ENCODE measurements around the gene FKBP1A. TPM values are rescaled to one million over a fixed set of nuclear protein-coding genes. Genes with fewer than 3 reads are reported as not detected.
A peak's percentile ranks its signal among the peaks of the same experiment; 100 is the strongest.

FKBP1A gene
- total and polyA plus RNA-seq, 9 of the 15 experiments (the other 6 are each of a cell fraction or from before 2014, with no cell fraction given) = 48.8 to 502 (median 89.6) TPM

DNA sequence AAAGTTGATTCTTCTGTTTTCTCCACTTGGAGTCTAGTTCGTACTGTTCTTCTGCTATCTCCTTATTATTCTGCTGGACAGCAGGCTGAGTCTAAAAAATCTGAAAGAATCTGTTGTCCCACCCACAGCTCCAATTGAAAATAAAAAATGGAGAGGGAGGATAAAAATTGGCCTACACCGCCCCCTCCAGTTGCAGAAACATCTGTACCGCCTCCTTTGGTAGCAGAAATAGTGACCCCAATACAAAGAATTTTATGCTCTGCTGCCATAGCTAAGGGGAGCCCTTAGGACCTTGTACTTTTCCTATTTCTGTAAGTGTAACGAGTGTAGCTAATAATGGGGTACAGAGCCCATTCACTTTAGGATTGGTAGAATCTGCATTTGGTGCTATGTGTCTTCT, 4.9 kb upstream of the FKBP1A start:
- Histone ChIP-seq H3K27ac (ENCODE audit: extremely low read depth, low read depth, low read length) (no peak overlapping the region), H3K9me1 (ENCODE audit: control insufficient read depth, insufficient read depth, low read length) (no peaks in the 10 kb centered on the region), H3K36me3 (ENCODE audit: control insufficient read depth, insufficient read depth, low read length) (no peaks in the 10 kb centered on the region), H4K20me1 (replicated peaks; ENCODE audit: control insufficient read depth, insufficient read depth, low read length) (no peaks in the 10 kb centered on the region), H3K27me3 (ENCODE audit: control insufficient read depth in 2 of 2, insufficient read depth in 2 of 2, low read length in 2 of 2) (peaks cover 0 to 6% of the 10 kb centered on the region in 2 experiments; a peak in 4 of 5 replicates), H3K9ac (ENCODE audit: insufficient read depth in 1 of 2, low read depth in 2 of 2, low read length in 2 of 2) (no peak overlapping the region), H3K9me3 (replicated peaks; ENCODE audit: control insufficient read depth, insufficient read depth, low read depth, low read length) (no peaks in the 10 kb centered on the region; the same call in 1 of the 2 replicates), H3K4me2 (ENCODE audit: insufficient read depth, low read length) (no peak overlapping the region), H2AFZ (ENCODE audit: low read depth, low read length) (no peak overlapping the region), H3K4me1 (replicated peaks in 1 of 2; ENCODE audit: control insufficient read depth in 2 of 2, insufficient read depth in 2 of 2, low read length in 2 of 2) (peaks cover 0 to under 1% of the 10 kb centered on the region in 2 experiments; a peak in 2 of 5 replicates), H3K79me2 (ENCODE audit: control insufficient read depth, insufficient read depth, low read length) (peaks cover 6% of the 10 kb centered on the region; the same call in 2 of the 3 replicates), H3K4me3 (no peak overlapping the region)
- no peak for ATAC-seq
- FAIRE-seq = no peak
- in situ Hi-C loops (cut with MboI) = no loop called here
- intact Hi-C loops (cut with micrococcal nuclease) = loop anchor here (1.0 to 10.0 kb wide), 3 partner anchors 40 to 183 kb away; no protein-coding TSS in a partner anchor
- BruUV-seq (replicated peaks) = no TSS peak
- POLR2A ChIA-PET = no interaction called here
- CTCF ChIA-PET (ENCODE audit: low intra/inter-chr PET ratio) = interaction anchor here (0.6 to 1.4 kb wide), 3 partner anchors 39 to 85 kb away, joined by 4 to 6 read pairs (median 5); no protein-coding TSS in a partner anchor
- 0% methylated on average over 4 of the region's 4 CpGs for WGBS (ENCODE audit: insufficient coverage, low coverage, missing lambda C conversion rate)
- peak in 1 of 4 experiments; percentile 24 for DNase-seq (ENCODE audit: extremely low read depth in 1 of 4, low spot score in 3 of 4)
- no peak for TF ChIP-seq SIN3B (IDR thresholded peaks at IDR 0.05; ENCODE audit: low read depth)
- no peak for TF ChIP-seq CHCHD3 (CRISPR knock-in tag; IDR thresholded peaks at IDR 0.05)
- no peak for TF ChIP-seq IFI16 (CRISPR knock-in tag; IDR thresholded peaks at IDR 0.05)
- TF ChIP-seq ERF (CRISPR knock-in tag; IDR thresholded peaks at IDR 0.05) = no peak
- no peak for TF ChIP-seq PCBP2 (IDR thresholded peaks at IDR 0.05; ENCODE audit: low read depth, low read length, poor library complexity, severe bottlenecking)
- no peak for TF ChIP-seq KHSRP (IDR thresholded peaks at IDR 0.05)
- TF ChIP-seq, protein P1, sequence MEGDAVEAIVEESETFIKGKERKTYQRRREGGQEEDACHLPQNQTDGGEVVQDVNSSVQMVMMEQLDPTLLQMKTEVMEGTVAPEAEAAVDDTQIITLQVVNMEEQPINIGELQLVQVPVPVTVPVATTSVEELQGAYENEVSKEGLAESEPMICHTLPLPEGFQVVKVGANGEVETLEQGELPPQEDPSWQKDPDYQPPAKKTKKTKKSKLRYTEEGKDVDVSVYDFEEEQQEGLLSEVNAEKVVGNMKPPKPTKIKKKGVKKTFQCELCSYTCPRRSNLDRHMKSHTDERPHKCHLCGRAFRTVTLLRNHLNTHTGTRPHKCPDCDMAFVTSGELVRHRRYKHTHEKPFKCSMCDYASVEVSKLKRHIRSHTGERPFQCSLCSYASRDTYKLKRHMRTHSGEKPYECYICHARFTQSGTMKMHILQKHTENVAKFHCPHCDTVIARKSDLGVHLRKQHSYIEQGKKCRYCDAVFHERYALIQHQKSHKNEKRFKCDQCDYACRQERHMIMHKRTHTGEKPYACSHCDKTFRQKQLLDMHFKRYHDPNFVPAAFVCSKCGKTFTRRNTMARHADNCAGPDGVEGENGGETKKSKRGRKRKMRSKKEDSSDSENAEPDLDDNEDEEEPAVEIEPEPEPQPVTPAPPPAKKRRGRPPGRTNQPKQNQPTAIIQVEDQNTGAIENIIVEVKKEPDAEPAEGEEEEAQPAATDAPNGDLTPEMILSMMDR (IDR thresholded peaks at IDR 0.05 in 2 of 3, conservative IDR thresholded peaks at IDR 0.05 in 1 of 3; ENCODE audit: insufficient read depth in 2 of 3, low read depth in 1 of 3, low read length in 3 of 3) = peak in 2 of 3 experiments; percentile 59 to 61; a peak in 4 of 6 replicates
- TF ChIP-seq, protein P2, sequence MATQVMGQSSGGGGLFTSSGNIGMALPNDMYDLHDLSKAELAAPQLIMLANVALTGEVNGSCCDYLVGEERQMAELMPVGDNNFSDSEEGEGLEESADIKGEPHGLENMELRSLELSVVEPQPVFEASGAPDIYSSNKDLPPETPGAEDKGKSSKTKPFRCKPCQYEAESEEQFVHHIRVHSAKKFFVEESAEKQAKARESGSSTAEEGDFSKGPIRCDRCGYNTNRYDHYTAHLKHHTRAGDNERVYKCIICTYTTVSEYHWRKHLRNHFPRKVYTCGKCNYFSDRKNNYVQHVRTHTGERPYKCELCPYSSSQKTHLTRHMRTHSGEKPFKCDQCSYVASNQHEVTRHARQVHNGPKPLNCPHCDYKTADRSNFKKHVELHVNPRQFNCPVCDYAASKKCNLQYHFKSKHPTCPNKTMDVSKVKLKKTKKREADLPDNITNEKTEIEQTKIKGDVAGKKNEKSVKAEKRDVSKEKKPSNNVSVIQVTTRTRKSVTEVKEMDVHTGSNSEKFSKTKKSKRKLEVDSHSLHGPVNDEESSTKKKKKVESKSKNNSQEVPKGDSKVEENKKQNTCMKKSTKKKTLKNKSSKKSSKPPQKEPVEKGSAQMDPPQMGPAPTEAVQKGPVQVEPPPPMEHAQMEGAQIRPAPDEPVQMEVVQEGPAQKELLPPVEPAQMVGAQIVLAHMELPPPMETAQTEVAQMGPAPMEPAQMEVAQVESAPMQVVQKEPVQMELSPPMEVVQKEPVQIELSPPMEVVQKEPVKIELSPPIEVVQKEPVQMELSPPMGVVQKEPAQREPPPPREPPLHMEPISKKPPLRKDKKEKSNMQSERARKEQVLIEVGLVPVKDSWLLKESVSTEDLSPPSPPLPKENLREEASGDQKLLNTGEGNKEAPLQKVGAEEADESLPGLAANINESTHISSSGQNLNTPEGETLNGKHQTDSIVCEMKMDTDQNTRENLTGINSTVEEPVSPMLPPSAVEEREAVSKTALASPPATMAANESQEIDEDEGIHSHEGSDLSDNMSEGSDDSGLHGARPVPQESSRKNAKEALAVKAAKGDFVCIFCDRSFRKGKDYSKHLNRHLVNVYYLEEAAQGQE (IDR thresholded peaks at IDR 0.05; ENCODE audit: borderline replicate concordance) = peak; percentile 29; the same call in 1 of the 2 replicates
- TF ChIP-seq, protein P2 (CRISPR knock-in tag; IDR thresholded peaks at IDR 0.05; ENCODE audit: low read depth) = no peak
- no peak for TF ChIP-seq POLR3G (IDR thresholded peaks at IDR 0.05; ENCODE audit: extremely low read depth, insufficient read length, insufficient replicate concordance)
- TF ChIP-seq MTA1 (IDR thresholded peaks at IDR 0.05; ENCODE audit: borderline replicate concordance) = no peak
- no peak for TF ChIP-seq ZFP30 (CRISPR knock-in tag; IDR thresholded peaks at IDR 0.05; ENCODE audit: borderline replicate concordance)
- TF ChIP-seq BRD4 (IDR thresholded peaks at IDR 0.05) = no peak
- no peak for TF ChIP-seq ZNF121 (CRISPR knock-in tag; conservative IDR thresholded peaks at IDR 0.05)

Data from K562 (cell line).